ENCODE measurements around the gene CCDC191. TPM values are rescaled to one million over a fixed set of nuclear protein-coding genes. Genes with fewer than 3 reads are reported as not detected.

The CCDC191 gene
- total RNA-seq, 1 donor from 2014 or later = 6.4 TPM

DNA sequence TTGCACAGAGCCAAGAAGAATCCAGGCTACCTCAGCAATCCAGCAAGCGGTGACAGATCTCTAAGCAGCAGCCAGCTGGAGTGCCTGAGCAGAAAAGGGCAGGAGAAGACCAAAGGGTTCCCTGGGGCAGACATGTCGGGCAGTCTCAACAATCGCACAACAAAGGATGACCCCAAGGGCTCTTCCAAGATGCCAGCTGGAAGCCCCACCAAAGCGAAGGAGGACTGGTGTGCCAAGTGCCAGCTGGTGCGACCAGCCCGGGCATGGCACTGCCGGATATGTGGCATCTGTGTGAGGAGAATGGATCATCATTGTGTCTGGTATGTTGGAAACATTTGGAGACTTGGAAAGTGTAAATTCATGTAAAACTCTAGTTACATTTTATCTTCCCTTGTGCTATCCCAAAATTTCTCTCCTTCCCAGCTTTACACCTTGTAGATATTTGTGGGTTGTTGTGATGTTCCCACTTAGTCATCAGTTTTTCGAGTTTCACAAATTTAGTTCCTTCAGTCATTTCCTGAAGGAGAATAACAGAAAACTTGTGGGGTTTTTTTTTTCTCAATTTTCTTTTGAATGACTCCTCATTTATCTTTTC lies 102.1 kb downstream of the CCDC191 start:
- intact Hi-C loops (cut with DNase I) = no loop called here
- Histone ChIP-seq H3K9me3 (no peaks in the 10 kb centered on the region), H3K27me3 (ENCODE audit: low read depth) (no peaks in the 10 kb centered on the region), H3K27ac (no peak overlapping the region), H3K4me1 (peaks cover 1% of the 10 kb centered on the region), H3K4me3 (no peak overlapping the region), H3K36me3 (no peaks in the 10 kb centered on the region)
- no peak for DNase-seq
- TF ChIP-seq, protein P1, sequence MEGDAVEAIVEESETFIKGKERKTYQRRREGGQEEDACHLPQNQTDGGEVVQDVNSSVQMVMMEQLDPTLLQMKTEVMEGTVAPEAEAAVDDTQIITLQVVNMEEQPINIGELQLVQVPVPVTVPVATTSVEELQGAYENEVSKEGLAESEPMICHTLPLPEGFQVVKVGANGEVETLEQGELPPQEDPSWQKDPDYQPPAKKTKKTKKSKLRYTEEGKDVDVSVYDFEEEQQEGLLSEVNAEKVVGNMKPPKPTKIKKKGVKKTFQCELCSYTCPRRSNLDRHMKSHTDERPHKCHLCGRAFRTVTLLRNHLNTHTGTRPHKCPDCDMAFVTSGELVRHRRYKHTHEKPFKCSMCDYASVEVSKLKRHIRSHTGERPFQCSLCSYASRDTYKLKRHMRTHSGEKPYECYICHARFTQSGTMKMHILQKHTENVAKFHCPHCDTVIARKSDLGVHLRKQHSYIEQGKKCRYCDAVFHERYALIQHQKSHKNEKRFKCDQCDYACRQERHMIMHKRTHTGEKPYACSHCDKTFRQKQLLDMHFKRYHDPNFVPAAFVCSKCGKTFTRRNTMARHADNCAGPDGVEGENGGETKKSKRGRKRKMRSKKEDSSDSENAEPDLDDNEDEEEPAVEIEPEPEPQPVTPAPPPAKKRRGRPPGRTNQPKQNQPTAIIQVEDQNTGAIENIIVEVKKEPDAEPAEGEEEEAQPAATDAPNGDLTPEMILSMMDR (IDR thresholded peaks at IDR 0.05) = no peak
- no peak for ATAC-seq

DNA sequence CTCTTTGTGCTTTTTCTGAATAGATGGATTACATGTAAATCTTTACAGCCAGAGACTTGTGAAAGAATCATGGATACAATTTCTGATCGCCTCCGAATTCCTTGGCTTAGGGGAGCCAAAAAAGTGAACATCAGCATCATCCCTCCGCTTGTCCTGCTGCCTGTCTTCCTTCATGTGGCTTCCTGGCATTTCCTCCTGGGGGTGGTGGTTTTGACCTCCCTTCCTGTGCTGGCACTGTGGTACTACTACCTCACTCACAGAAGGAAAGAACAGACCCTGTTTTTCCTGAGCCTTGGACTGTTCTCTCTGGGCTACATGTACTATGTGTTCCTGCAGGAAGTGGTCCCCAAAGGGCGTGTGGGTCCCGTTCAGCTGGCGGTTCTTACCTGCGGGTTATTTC lies 102.6 kb downstream of the CCDC191 start:
- Histone ChIP-seq H3K9me3 (no peaks in the 10 kb centered on the region), H3K4me1 (peaks cover 6% of the 10 kb centered on the region), H3K36me3 (no peaks in the 10 kb centered on the region), H3K27me3 (ENCODE audit: low read depth) (no peaks in the 10 kb centered on the region), H3K27ac (no peak overlapping the region), H3K4me3 (no peak overlapping the region)
- ATAC-seq (no peak), DNase-seq (no peak)
- TF ChIP-seq, protein P1 (IDR thresholded peaks at IDR 0.05) = no peak
- intact Hi-C loops (cut with DNase I) = no loop called here

DNA sequence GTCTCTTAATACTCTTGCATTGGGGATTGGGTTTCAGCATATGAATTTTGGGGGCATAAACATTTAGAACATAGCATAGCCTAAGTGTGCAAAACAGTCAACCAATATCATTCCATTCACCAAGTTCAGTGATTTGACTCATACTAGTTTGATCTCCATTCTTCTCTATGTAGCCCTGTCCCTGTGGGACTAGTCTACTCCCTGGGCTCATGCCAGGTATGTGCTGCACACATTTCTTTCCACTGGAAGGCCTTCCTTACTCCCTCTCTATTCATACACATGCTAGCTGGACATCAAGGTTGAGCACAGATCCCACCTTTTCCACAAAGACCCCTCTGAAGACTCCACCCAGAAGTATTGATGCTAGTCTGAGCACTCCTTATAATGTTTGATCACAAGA lies 103.4 kb downstream of the CCDC191 start:
- Histone ChIP-seq H3K27ac (no peak overlapping the region), H3K4me1 (peaks cover 10% of the 10 kb centered on the region), H3K36me3 (no peaks in the 10 kb centered on the region), H3K9me3 (no peaks in the 10 kb centered on the region), H3K4me3 (no peak overlapping the region), H3K27me3 (ENCODE audit: low read depth) (no peaks in the 10 kb centered on the region)
- ATAC-seq (no peak), DNase-seq (no peak)
- intact Hi-C loops (cut with DNase I) = no loop called here
- TF ChIP-seq, protein P1 (IDR thresholded peaks at IDR 0.05) = no peak

DNA sequence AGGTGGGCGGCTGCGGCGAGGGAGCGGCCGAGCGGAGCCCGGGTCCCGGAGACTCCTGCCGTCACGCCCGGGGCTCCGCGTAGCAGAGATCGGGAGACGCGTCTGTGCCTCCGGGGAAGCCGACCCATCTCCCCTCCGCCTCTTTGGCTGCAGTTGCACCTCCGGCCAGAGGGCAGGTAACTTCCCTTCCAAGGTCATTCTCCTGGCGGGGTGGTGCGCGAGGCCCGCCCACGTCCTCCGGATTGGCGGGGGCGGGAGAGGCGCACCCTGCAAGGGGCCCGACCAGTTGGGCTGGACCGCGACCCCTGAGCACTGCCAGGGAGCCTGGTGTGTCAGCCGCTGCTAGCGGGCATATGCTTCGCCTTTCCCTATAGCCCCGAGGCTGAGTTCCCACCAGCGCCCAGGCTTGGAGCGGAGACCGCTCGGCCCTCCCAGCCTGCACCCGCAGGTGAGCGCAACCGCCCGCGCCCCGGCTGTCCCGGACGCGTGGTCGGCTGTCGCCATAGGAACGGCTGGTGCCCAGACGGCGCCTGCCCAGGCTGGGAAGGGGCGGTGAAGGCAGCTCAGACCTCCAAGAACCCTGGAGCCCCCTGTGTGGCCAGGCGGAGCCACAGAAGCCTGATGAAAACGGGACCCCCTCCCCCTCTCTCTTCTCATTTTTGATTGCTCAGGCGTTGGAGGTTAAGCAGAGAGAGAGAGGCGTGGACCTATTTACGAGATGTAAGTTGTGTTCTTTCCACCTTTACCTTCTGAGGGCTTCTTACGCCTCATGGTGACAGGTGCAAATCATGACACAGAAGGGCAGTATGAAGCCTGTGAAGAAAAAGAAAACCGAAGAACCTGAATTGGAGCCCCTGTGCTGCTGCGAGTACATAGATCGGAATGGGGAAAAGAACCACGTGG lies 108.1 kb downstream of the CCDC191 start:
- peak overlapping the region; percentile 66 for H3K27ac ChIP-seq
- peak; percentile 65 to 71 for ATAC-seq
- peak overlapping the region; percentile 77 for H3K4me3 ChIP-seq
- H3K4me1 ChIP-seq = peaks cover 10% of the 10 kb centered on the region
- H3K9me3 ChIP-seq = no peaks in the 10 kb centered on the region
- intact Hi-C loops (cut with DNase I) = no loop called here
- TF ChIP-seq, protein P1 (IDR thresholded peaks at IDR 0.05) = no peak
- no peaks in the 10 kb centered on the region for H3K27me3 ChIP-seq (ENCODE audit: low read depth)
- H3K36me3 ChIP-seq = no peaks in the 10 kb centered on the region
- peak; percentile 65 for DNase-seq

DNA sequence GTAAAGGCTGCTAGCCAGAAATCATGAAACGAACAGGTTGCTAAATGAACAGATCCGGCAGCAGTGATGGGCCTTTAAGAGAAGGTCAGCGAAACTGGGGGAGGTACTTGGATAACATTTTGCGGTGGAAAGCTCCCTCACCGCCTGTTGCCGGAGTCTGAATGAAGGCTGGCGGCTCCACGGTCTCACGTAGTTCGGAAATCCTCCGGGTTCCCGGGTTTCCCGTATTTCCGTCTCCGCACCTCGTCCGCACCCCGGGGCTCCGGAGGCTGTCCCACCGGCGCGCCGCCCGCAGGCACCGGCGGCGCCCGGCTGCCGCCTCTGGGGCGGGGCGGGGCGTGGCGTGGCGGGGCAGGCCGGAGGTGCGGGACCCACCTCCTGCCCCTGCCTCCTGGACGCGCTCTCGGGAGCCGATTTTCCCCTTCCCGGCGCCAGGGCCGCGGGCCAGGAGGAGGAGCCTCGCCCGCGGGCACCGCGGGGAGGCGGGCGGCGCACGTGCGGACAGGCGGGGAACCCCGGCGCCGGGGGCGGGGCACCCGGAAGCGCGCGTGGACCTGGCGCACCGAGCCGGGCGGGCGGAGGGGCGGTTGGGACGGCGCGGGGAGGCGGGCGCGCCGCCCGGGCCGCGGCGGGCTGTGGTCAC lies 108.8 kb downstream of the CCDC191 start, which contains the start of gene ZDHHC23:
TSS of gene ZDHHC23 (plus strand) at position 642 of the 643 bp plus-strand sequence. CDS start 790 bp downstream, outside the sequence.
- H3K27ac ChIP-seq = peak within 1 kb of the TSS; percentile 72
- no peaks in the 10 kb centered on the region for H3K9me3 ChIP-seq
- no peaks in the 10 kb centered on the region for H3K27me3 ChIP-seq (ENCODE audit: low read depth)
- H3K4me1 ChIP-seq = peaks cover 10% of the 10 kb centered on the region
- ATAC-seq (peak; percentile 95 to 96), DNase-seq (peak; percentile 88)
- no peaks in the 10 kb centered on the region for H3K36me3 ChIP-seq
- H3K4me3 ChIP-seq = peak within 1 kb of the TSS; percentile 77
- TF ChIP-seq, protein P1 (IDR thresholded peaks at IDR 0.05) = no peak
- intact Hi-C loops (cut with DNase I) = no loop called here
